Measurements from ENCODE around the gene CCDC175.
A peak's percentile ranks its signal among the peaks of the same experiment; 100 is the strongest.

CCDC175 gene

GRCh38 chr14:59576332-59577294 lies at the start of gene CCDC175:
CCDC175 (minus strand) TSS chr14:59576812; CDS start chr14:59576775, 37 bp downstream.
- DNase-seq (ENCODE audit: low read depth) = peak; percentile 81

GRCh38 chr14:59622631-59623030 lies 46.0 kb upstream of the CCDC175 start:
- DNase-seq (ENCODE audit: low read depth) = no peak

GRCh38 chr14:59619061-59619460 lies 42.4 kb upstream of the CCDC175 start:
- DNase-seq (ENCODE audit: low read depth) = no peak

- peak; percentile 14 for DNase-seq (ENCODE audit: low read depth)
Observed at GRCh38 chr14:59601056-59601455, 24.4 kb upstream of the CCDC175 start.

GRCh38 chr14:59600211-59600945 lies 23.8 kb upstream of the CCDC175 start:
- DNase-seq (ENCODE audit: low read depth) = peak; percentile 83

- no peak for DNase-seq (ENCODE audit: low read depth)
Observed at GRCh38 chr14:59595071-59595470, 18.5 kb upstream of the CCDC175 start.

GRCh38 chr14:59591641-59592370 lies 15.2 kb upstream of the CCDC175 start:
- DNase-seq (ENCODE audit: low read depth) = no peak

- peak; percentile 67 for DNase-seq (ENCODE audit: low read depth)
Observed at GRCh38 chr14:59588101-59588500, 11.5 kb upstream of the CCDC175 start.

GRCh38 chr14:59585891-59586554 lies 9.4 kb upstream of the CCDC175 start:
- peak; percentile 98 for DNase-seq (ENCODE audit: low read depth)

GRCh38 chr14:59583755-59584154 lies 7.1 kb upstream of the CCDC175 start:
- DNase-seq (ENCODE audit: low read depth) = peak; percentile 79

- DNase-seq (ENCODE audit: low read depth) = no peak
Observed at GRCh38 chr14:59582845-59583509, 6.4 kb upstream of the CCDC175 start.

GRCh38 chr14:59582161-59582560 lies 5.5 kb upstream of the CCDC175 start:
- DNase-seq (ENCODE audit: low read depth) = no peak

- no peak for DNase-seq (ENCODE audit: low read depth)
Observed at GRCh38 chr14:59580911-59581310, 4.3 kb upstream of the CCDC175 start.

GRCh38 chr14:59570122-59570521 lies 6.5 kb downstream of the CCDC175 start:
- no peak for DNase-seq (ENCODE audit: low read depth)

- DNase-seq (ENCODE audit: low read depth) = no peak
Observed at GRCh38 chr14:59566725-59567124, 9.9 kb downstream of the CCDC175 start.

- DNase-seq (ENCODE audit: low read depth) = no peak
Observed at GRCh38 chr14:59566296-59566695, 10.3 kb downstream of the CCDC175 start.

GRCh38 chr14:59565087-59565486 lies 11.5 kb downstream of the CCDC175 start:
- no peak for DNase-seq (ENCODE audit: low read depth)

GRCh38 chr14:59564366-59564765 lies 12.2 kb downstream of the CCDC175 start:
- no peak for DNase-seq (ENCODE audit: low read depth)

- DNase-seq (ENCODE audit: low read depth) = no peak
Observed at GRCh38 chr14:59547310-59547709, 29.3 kb downstream of the CCDC175 start.

GRCh38 chr14:59543873-59544272 lies 32.7 kb downstream of the CCDC175 start:
- no peak for DNase-seq (ENCODE audit: low read depth)

- DNase-seq (ENCODE audit: low read depth) = no peak
Observed at GRCh38 chr14:59541731-59542130, 34.9 kb downstream of the CCDC175 start.
